Thyroid gland (tissue), 4 donors: Measurements from ENCODE around the gene TIMM10. TPM values are rescaled to one million over a fixed set of nuclear protein-coding genes. Genes with fewer than 3 reads are reported as not detected.
A peak's percentile ranks its signal among the peaks of the same experiment; 100 is the strongest.

Source experiments
- DNase-seq, 2 donors: peaks; one replicate each; pipeline ENCODE4 v3.0.0-alpha.2; 2019
- H3K27ac ChIP-seq, 3 donors: fragments of 200-600 bp; sonication (generic); 1 replicate in 2 of 3; 2 replicates in 1 of 3; pipeline ENCODE4 v1.5.1; 2016 to 2019; ENCODE audit warnings: mild to moderate bottlenecking in 1 of 3, moderate library complexity in 1 of 3
- H3K27me3 ChIP-seq: fragments of 200-600 bp; sonication (generic); one replicate; pipeline ENCODE4 v1.5.1; 2019
- H3K36me3 ChIP-seq, 2 donors: fragments of 200-600 bp; sonication (generic); one replicate each; pipeline ENCODE4 v1.5.1; 2016 to 2019
- H3K4me1 ChIP-seq, 2 donors: fragments of 200-600 bp; sonication (generic); one replicate each; pipeline ENCODE4 v1.5.1; 2017 to 2019
- H3K4me3 ChIP-seq, 3 donors: fragments of 200-600 bp; sonication (generic); replicated peaks in 1 of 3; 1 replicate in 2 of 3; 2 replicates in 1 of 3; pipeline ENCODE4 v1.5.1; 2016; ENCODE audit warnings: mild to moderate bottlenecking in 1 of 3
- H3K9me3 ChIP-seq: fragments of 200-600 bp; sonication (generic); one replicate; pipeline ENCODE4 v1.5.1; 2017
- CTCF ChIP-seq, 6 experiments: fragments of 200-600 bp in 3 of 6; fragments of 450-650 bp in 3 of 6; sonication (generic) in 3 of 6; IDR thresholded peaks; one replicate each; pipeline ENCODE4 v1.5.1; 2016 to 2019; ENCODE audit warnings: antibody characterized with exemption in 6 of 6, mild to moderate bottlenecking in 2 of 6, inconsistent platforms in 1 of 6, moderate library complexity in 1 of 6
- POLR2A ChIP-seq, 2 donors: fragments of 450-650 bp; IDR thresholded peaks; one replicate each; pipeline ENCODE4 v1.6.1; 2017; ENCODE audit warnings: antibody characterized with exemption in 2 of 2, mild to moderate bottlenecking in 2 of 2, moderate library complexity in 1 of 2
- WGBS, 2 donors: methylation state at CpG; one replicate each; pipeline ENCODE4 v1.1.5; 2017; 5-methylcytosine and 5-hydroxymethylcytosine counted together
- intact Hi-C: fragments of 100-400 bp; cut with DNase I; formaldehyde crosslinking; loops from one replicate; pipeline ENCODE4 v1.15.1; 2023
- total RNA-seq, 4 donors: library from RNA; depleted of rRNA; stranded (reverse); fragments of >200 nt; gene quantifications; one replicate each; pipeline ENCODE4 v1.2.3, GENCODE V29; 2016

The TIMM10 gene
- total RNA-seq, 4 donors from 2014 or later, result 29.8 to 43.7 (median 37.4) TPM

GRCh38 chr11:57560146-57560545, 29.6 kb upstream of the TIMM10 start:
- H3K27ac ChIP-seq, result no peak overlapping the region
- intact Hi-C loops, result no loop called here
- peak; percentile 63 to 89 for DNase-seq
- H3K9me3 ChIP-seq, result no peaks in the 10 kb centered on the region
- WGBS, 2 donors, result 63 to 69% methylated on average over 4 of the region's 4 CpGs
- peaks cover 0 to 17% of the 10 kb centered on the region in 2 donors for H3K36me3 ChIP-seq
- H3K4me3 ChIP-seq, result no peak overlapping the region
- H3K27me3 ChIP-seq, result no peaks in the 10 kb centered on the region
- no peak for TF ChIP-seq CTCF (IDR thresholded peaks at IDR 0.05)
- TF ChIP-seq POLR2A (IDR thresholded peaks at IDR 0.05), result no peak
- H3K4me1 ChIP-seq, result peaks cover 0 to 5% of the 10 kb centered on the region in 2 donors

- intact Hi-C loops, result no loop called here
- Histone ChIP-seq H3K36me3 (peaks cover 35 to 45% of the 10 kb centered on the region in 2 donors), H3K27me3 (no peaks in the 10 kb centered on the region), H3K4me3 (no peak overlapping the region), H3K27ac (no peak overlapping the region), H3K9me3 (no peaks in the 10 kb centered on the region), H3K4me1 (peaks cover 0 to 5% of the 10 kb centered on the region in 2 donors)
- no peak for DNase-seq
- TF ChIP-seq POLR2A (IDR thresholded peaks at IDR 0.05), result no peak
- no peak for TF ChIP-seq CTCF (IDR thresholded peaks at IDR 0.05)
- 88 to 95% methylated on average over 5 to 8 of the region's 8 CpGs for WGBS, 2 donors
Observed at GRCh38 chr11:57556041-57556440, 25.5 kb upstream of the TIMM10 start.

GRCh38 chr11:57555393-57555792, 24.8 kb upstream of the TIMM10 start:
- H3K4me1 ChIP-seq, result peaks cover 0 to 4% of the 10 kb centered on the region in 2 donors
- DNase-seq, result no peak
- H3K9me3 ChIP-seq, result no peaks in the 10 kb centered on the region
- intact Hi-C loops, result no loop called here
- WGBS, 2 donors, result 97% methylated on average over 2 of the region's 2 CpGs
- TF ChIP-seq POLR2A (IDR thresholded peaks at IDR 0.05), result no peak
- TF ChIP-seq CTCF (IDR thresholded peaks at IDR 0.05), result no peak
- H3K4me3 ChIP-seq, result no peak overlapping the region
- H3K27ac ChIP-seq, result no peak overlapping the region
- peaks cover 42 to 52% of the 10 kb centered on the region in 2 donors for H3K36me3 ChIP-seq
- no peaks in the 10 kb centered on the region for H3K27me3 ChIP-seq

GRCh38 chr11:57552479-57552878, 21.9 kb upstream of the TIMM10 start:
- no peaks in the 10 kb centered on the region for H3K4me1 ChIP-seq
- no peak overlapping the region for H3K4me3 ChIP-seq
- H3K27me3 ChIP-seq, result no peaks in the 10 kb centered on the region
- 91 to 93% methylated on average over 5 of the region's 5 CpGs for WGBS, 2 donors
- TF ChIP-seq POLR2A (IDR thresholded peaks at IDR 0.05) (no peak), CTCF (IDR thresholded peaks at IDR 0.05) (no peak)
- H3K9me3 ChIP-seq, result no peaks in the 10 kb centered on the region
- intact Hi-C loops, result no loop called here
- H3K36me3 ChIP-seq, result peaks cover 45 to 49% of the 10 kb centered on the region in 2 donors
- no peak for DNase-seq
- H3K27ac ChIP-seq, result no peak overlapping the region

- no peak for TF ChIP-seq POLR2A (IDR thresholded peaks at IDR 0.05)
- TF ChIP-seq CTCF (IDR thresholded peaks at IDR 0.05), result no peak
- H3K9me3 ChIP-seq, result no peaks in the 10 kb centered on the region
- no peak overlapping the region for H3K27ac ChIP-seq
- peaks cover 44 to 49% of the 10 kb centered on the region in 2 donors for H3K36me3 ChIP-seq
- DNase-seq, result no peak
- no peaks in the 10 kb centered on the region for H3K4me1 ChIP-seq
- no peak overlapping the region for H3K4me3 ChIP-seq
- intact Hi-C loops, result no loop called here
- 91 to 93% methylated on average over 4 of the region's 4 CpGs for WGBS, 2 donors
- H3K27me3 ChIP-seq, result no peaks in the 10 kb centered on the region
Observed at GRCh38 chr11:57551941-57552340, 21.4 kb upstream of the TIMM10 start.
